GM12878 (cell line): ENCODE results near the gene ATXN1.

ENCODE experiments used
- EED ChIP-seq: sonication (generic); IDR thresholded peaks from 2 replicates; pipeline ENCODE4 v1.6.1; 2016; ENCODE audit warnings: antibody characterized with exemption, low read depth
- EZH2 ChIP-seq: IDR thresholded peaks from 2 replicates; pipeline ENCODE4 v1.6.1; 2012; ENCODE audit warnings: low read depth, mild to moderate bottlenecking, control low read depth, inconsistent platforms, low read length, borderline replicate concordance; ENCODE audit not compliant: control insufficient read depth
- FOXK2 ChIP-seq: fragments of 450-650 bp; IDR thresholded peaks from 2 replicates; pipeline ENCODE4 v1.6.1; 2017; ENCODE audit warnings: mild to moderate bottlenecking, moderate library complexity
- MEF2A ChIP-seq: IDR thresholded peaks from 2 replicates; pipeline ENCODE4 v1.6.1; 2011; ENCODE audit warnings: low read depth, mild to moderate bottlenecking, low read length, moderate library complexity; ENCODE audit not compliant: insufficient read depth
- MTA3 ChIP-seq: IDR thresholded peaks from 2 replicates; pipeline ENCODE4 v1.6.1; 2012; ENCODE audit warnings: low read length, inconsistent platforms, borderline replicate concordance
- POLR2A ChIP-seq: IDR thresholded peaks from 2 replicates; pipeline ENCODE4 v1.6.1; 2011; ENCODE audit warnings: low read depth, mild to moderate bottlenecking, low read length
- SRF ChIP-seq, 2 experiments: IDR thresholded peaks; 2 replicates each; pipeline ENCODE4 v1.6.1; 2011; ENCODE audit warnings: low read depth in 2 of 2, low read length in 2 of 2, mild to moderate bottlenecking in 1 of 2, moderate library complexity in 1 of 2
- TBL1XR1 ChIP-seq: IDR thresholded peaks from 2 replicates; pipeline ENCODE4 v1.6.1; 2012; ENCODE audit warnings: low read depth, low read length, improper control_type of control experiment
- ZBTB33 ChIP-seq: fragments of 450-650 bp; IDR thresholded peaks from 2 replicates; pipeline ENCODE4 v1.6.1; 2017; ENCODE audit warnings: mild to moderate bottlenecking
- ZBTB4 ChIP-seq: fragments of 450-650 bp; formaldehyde crosslinking; IDR thresholded peaks from 2 replicates; pipeline ENCODE4 v1.4.0; 2022; ENCODE audit warnings: mild to moderate bottlenecking, moderate library complexity
- TF ChIP-seq, protein P1 (sequence below), 3 experiments: IDR thresholded peaks in 2 of 3; conservative IDR thresholded peaks in 1 of 3; 2 replicates each; pipeline ENCODE4 v1.5.1; 2011; ENCODE audit warnings: low read depth in 3 of 3, low read length in 3 of 3, mild to moderate bottlenecking in 3 of 3, control low read depth in 2 of 3, moderate library complexity in 2 of 3, inconsistent platforms in 1 of 3, mixed read lengths in 1 of 3; ENCODE audit not compliant: control insufficient read depth in 2 of 3, insufficient read depth in 1 of 3; ENCODE audit errors: extremely low read depth in 1 of 3

- TF ChIP-seq FOXK2 (no peak), ZBTB33 (no peak), EZH2 (no peak), SRF (IDR thresholded peaks at IDR 0.05; ENCODE audit: low read depth in 2 of 2, low read length in 2 of 2) (no peak), TBL1XR1 (no peak), ZBTB4 (CRISPR knock-in tag) (no peak), MEF2A (0 out of 2 replicates have a peak, but pooled peaks have one; percentile 49), EED (0 out of 2 replicates have a peak, but pooled peaks have one; percentile 33), POLR2A (no peak), MTA3 (no peak)
- TF ChIP-seq, protein P1, sequence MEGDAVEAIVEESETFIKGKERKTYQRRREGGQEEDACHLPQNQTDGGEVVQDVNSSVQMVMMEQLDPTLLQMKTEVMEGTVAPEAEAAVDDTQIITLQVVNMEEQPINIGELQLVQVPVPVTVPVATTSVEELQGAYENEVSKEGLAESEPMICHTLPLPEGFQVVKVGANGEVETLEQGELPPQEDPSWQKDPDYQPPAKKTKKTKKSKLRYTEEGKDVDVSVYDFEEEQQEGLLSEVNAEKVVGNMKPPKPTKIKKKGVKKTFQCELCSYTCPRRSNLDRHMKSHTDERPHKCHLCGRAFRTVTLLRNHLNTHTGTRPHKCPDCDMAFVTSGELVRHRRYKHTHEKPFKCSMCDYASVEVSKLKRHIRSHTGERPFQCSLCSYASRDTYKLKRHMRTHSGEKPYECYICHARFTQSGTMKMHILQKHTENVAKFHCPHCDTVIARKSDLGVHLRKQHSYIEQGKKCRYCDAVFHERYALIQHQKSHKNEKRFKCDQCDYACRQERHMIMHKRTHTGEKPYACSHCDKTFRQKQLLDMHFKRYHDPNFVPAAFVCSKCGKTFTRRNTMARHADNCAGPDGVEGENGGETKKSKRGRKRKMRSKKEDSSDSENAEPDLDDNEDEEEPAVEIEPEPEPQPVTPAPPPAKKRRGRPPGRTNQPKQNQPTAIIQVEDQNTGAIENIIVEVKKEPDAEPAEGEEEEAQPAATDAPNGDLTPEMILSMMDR (IDR thresholded peaks at IDR 0.05 in 2 of 3, conservative IDR thresholded peaks at IDR 0.05 in 1 of 3; ENCODE audit: control insufficient read depth in 2 of 3, extremely low read depth in 1 of 3, insufficient read depth in 1 of 3, low read depth in 3 of 3, low read length in 3 of 3): peak; percentile 87 to 96 (median 88)
Observed at GRCh38 chr6:16331384-16332174, 429.7 kb downstream of the ATXN1 start.
